CD14-positive monocyte (primary cell): ENCODE results near the gene AURKB. TPM values are rescaled to one million over a fixed set of nuclear protein-coding genes. Genes with fewer than 3 reads are reported as not detected.

Experiments
- DNase-seq, 3 donors: peaks; one replicate each; pipeline ENCODE4 v3.0.0-alpha.2; 2011 to 2022
- H2AFZ ChIP-seq: 2 replicates; pipeline ENCODE4 v1.6.0; 2012; ENCODE audit warnings: mild to moderate bottlenecking, low read depth, low read length, inconsistent platforms; ENCODE audit not compliant: insufficient read depth, poor library complexity, severe bottlenecking
- H3K27ac ChIP-seq, 2 donors: 1 replicate in 1 of 2; 2 replicates in 1 of 2; pipeline ENCODE4 v1.5.1; 2012 to 2013; ENCODE audit warnings: low read length in 2 of 2, control low read depth in 1 of 2, inconsistent platforms in 1 of 2, low read depth in 1 of 2, mild to moderate bottlenecking in 1 of 2
- H3K27me3 ChIP-seq, 2 donors: one replicate each; pipeline versions ENCODE4 v1.6.0 to v1.6.1; 2011 to 2013; ENCODE audit warnings: low read length in 2 of 2; ENCODE audit not compliant: control insufficient read depth in 2 of 2, insufficient read depth in 2 of 2
- H3K36me3 ChIP-seq, 2 donors: replicated peaks in 1 of 2; 1 replicate in 1 of 2; 2 replicates in 1 of 2; pipeline versions ENCODE4 v1.5.1 to v1.6.1; 2012 to 2013; ENCODE audit warnings: low read length in 2 of 2, control low read depth in 1 of 2, inconsistent platforms in 1 of 2, mild to moderate bottlenecking in 1 of 2; ENCODE audit not compliant: insufficient read depth in 2 of 2, control insufficient read depth in 1 of 2
- H3K4me1 ChIP-seq, 2 donors: 1 replicate in 1 of 2; 2 replicates in 1 of 2; pipeline versions ENCODE4 v1.5.1 to v1.6.1; 2012 to 2013; ENCODE audit warnings: low read length in 2 of 2, control low read depth in 1 of 2, inconsistent platforms in 1 of 2, mild to moderate bottlenecking in 1 of 2, moderate library complexity in 1 of 2; ENCODE audit not compliant: insufficient read depth in 2 of 2, control insufficient read depth in 1 of 2
- H3K4me2 ChIP-seq: replicated peaks from 2 replicates; pipeline ENCODE3; 2012; ENCODE audit warnings: low read length, moderate library complexity, mild to moderate bottlenecking; ENCODE audit not compliant: poor library complexity, severe bottlenecking; ENCODE audit errors: extremely low read depth
- H3K4me3 ChIP-seq, 3 experiments: fragments of 200-600 bp in 1 of 3; sonication (generic) in 1 of 3; replicated peaks in 1 of 3; 1 replicate in 2 of 3; 2 replicates in 1 of 3; pipeline ENCODE4 v1.5.1; 2011 to 2013; ENCODE audit warnings: low read length in 3 of 3, mild to moderate bottlenecking in 3 of 3, control low read depth in 2 of 3, low read depth in 2 of 3, inconsistent platforms in 1 of 3, moderate library complexity in 1 of 3
- H3K79me2 ChIP-seq: 2 replicates; pipeline ENCODE4 v1.6.0; 2012; ENCODE audit warnings: mild to moderate bottlenecking, control low read depth, inconsistent platforms, low read length, moderate library complexity; ENCODE audit not compliant: insufficient read depth
- H3K9ac ChIP-seq: 2 replicates; pipeline ENCODE4 v1.6.0; 2017; ENCODE audit warnings: low read length, mild to moderate bottlenecking; ENCODE audit not compliant: insufficient read depth, poor library complexity, severe bottlenecking
- H3K9me3 ChIP-seq, 2 donors: replicated peaks in 1 of 2; 1 replicate in 1 of 2; 2 replicates in 1 of 2; pipeline versions ENCODE4 v1.5.1 to v1.6.1; 2012 to 2013; ENCODE audit warnings: low read length in 2 of 2, control low read depth in 1 of 2; ENCODE audit not compliant: control insufficient read depth in 1 of 2, insufficient read depth in 1 of 2
- H4K20me1 ChIP-seq: 2 replicates; pipeline ENCODE4 v1.6.0; 2012; ENCODE audit warnings: mild to moderate bottlenecking, low read length, control low read depth, moderate library complexity; ENCODE audit not compliant: insufficient read depth
- H3K27ac Mint-ChIP-seq, 7 donors: one replicate each; pipeline ENCODE4 v1.8.0; 2020; ENCODE audit warnings: mild to moderate bottlenecking in 7 of 7, mixed read lengths in 7 of 7, moderate library complexity in 6 of 7, inconsistent platforms in 2 of 7
- H3K27me3 Mint-ChIP-seq, 3 donors: one replicate each; pipeline ENCODE4 v1.8.0; 2021 to 2022; ENCODE audit warnings: low read depth in 3 of 3, mild to moderate bottlenecking in 3 of 3, mixed read lengths in 3 of 3, moderate library complexity in 3 of 3, inconsistent platforms in 1 of 3
- H3K36me3 Mint-ChIP-seq, 2 donors: one replicate each; pipeline ENCODE4 v1.8.0; 2020; ENCODE audit warnings: mixed read lengths in 2 of 2, inconsistent platforms in 1 of 2, mild to moderate bottlenecking in 1 of 2
- H3K4me1 Mint-ChIP-seq: one replicate; pipeline ENCODE4 v1.8.0; 2020; ENCODE audit warnings: mild to moderate bottlenecking, mixed read lengths
- H3K4me3 Mint-ChIP-seq, 2 donors: one replicate each; pipeline ENCODE4 v1.8.0; 2020; ENCODE audit warnings: mild to moderate bottlenecking in 2 of 2, mixed read lengths in 2 of 2, moderate library complexity in 1 of 2
- H3K9me3 Mint-ChIP-seq, 7 donors: one replicate each; pipeline ENCODE4 v1.8.0; 2020 to 2022; ENCODE audit warnings: mixed read lengths in 7 of 7, mild to moderate bottlenecking in 6 of 7, moderate library complexity in 6 of 7, inconsistent platforms in 2 of 7
- WGBS: methylation state at CpG from one replicate; pipeline ENCODE4 v1.1.5; 2013; ENCODE audit warnings: missing lambda C conversion rate; ENCODE audit not compliant: insufficient coverage; 5-methylcytosine and 5-hydroxymethylcytosine counted together
- intact Hi-C, 2 donors: fragments of 100-400 bp; cut with micrococcal nuclease; formaldehyde crosslinking; loops; one replicate each; pipeline versions ENCODE4 v1.15.0 to v1.15.1; 2023
- polyA plus RNA-seq, 3 donors: library from polyadenylated mRNA; depleted of rRNA in 1 of 3; unstranded in 2 of 3; stranded (reverse) in 1 of 3; fragments of 300-500 nt in 2 of 3; fragments of >200 nt in 1 of 3; fragmentation: Illumina TruSeq in 2 of 3; gene quantifications; 1 replicate in 2 of 3; 2 replicates in 1 of 3; pipeline ENCODE4 v1.2.3, GENCODE V29; 2012 to 2021
- TF ChIP-seq, protein P1 (sequence below): fragments of 200-600 bp; IDR thresholded peaks from one replicate; pipeline ENCODE4 v1.8.0; 2022; ENCODE audit warnings: antibody characterized with exemption, mild to moderate bottlenecking

Gene AURKB
- polyA plus RNA-seq, 3 donors: 0.38 to 4.2 (median 0.79) TPM

DNA sequence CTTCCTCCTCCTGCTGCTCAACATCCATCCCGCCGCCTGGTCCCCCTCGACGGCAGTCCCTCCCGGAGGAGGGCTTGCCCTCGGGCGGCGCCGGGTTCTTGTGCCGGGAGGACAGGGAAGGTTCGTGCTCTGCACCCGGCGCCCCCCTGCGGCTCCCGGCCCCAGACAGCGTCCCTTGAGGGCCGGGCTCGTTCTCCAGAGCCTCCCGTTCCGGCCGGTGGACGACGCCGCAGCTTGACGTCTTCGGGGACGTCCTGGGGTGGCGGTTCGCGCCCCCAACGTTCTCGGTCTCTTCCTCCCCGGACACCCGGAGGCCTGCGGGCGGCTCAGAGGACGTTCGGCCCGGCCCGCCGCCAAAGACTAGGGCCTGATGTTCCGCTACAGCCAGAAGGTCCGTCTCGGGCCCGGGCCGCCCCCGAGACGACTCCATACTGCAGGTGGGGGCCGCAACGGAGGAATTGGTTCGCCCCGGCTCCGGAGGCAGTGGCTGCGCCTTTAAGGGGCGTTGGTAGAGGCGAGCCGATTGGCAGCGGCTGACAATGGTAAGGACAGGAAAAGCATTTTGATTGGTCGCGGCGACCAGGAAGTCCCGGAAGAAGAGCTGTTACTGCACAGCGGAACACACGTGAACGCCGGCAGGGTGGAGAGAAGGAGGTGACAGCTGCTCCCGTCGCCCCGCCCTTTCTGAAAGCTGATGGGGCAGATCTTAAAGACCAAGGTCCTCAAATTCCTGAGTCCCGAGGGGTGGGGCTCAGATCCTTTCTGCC, 20.5 kb downstream of the AURKB start, which contains the start of gene BORCS6:
BORCS6 (minus strand) TSS at position 470 of the 767 bp plus-strand sequence; CDS start at position 430, 40 bp downstream.
- peak within 1 kb of the TSS; percentile 85 for H2AFZ ChIP-seq

More for the DNA sequence above, 20.5 kb downstream of the AURKB start, which contains the start of gene BORCS6:
- Histone ChIP-seq H3K4me1 (peaks cover 65 to 73% of the 10 kb centered on the region in 2 donors), H3K9me3 (no peaks in the 10 kb centered on the region), H3K27me3 (no peaks in the 10 kb centered on the region), H3K36me3 (no peaks in the 10 kb centered on the region), H4K20me1 (peaks cover 28% of the 10 kb centered on the region), H3K79me2 (peaks cover 23% of the 10 kb centered on the region), H3K4me2 (peak within 1 kb of the TSS; percentile 96), H3K27ac (peak within 1 kb of the TSS; percentile 78 to 89), H3K9ac (peak within 1 kb of the TSS; percentile 79), H3K4me3 (peak within 1 kb of the TSS; percentile 82 to 90 (median 87))
- DNase-seq: peak; percentile 96 to 98 (median 98)
- WGBS: under 1% methylated on average over 66 of the region's 70 CpGs
- intact Hi-C loops: loop anchor here (2.0 to 10.0 kb wide), 4 partner anchors 33 to 68 kb away; partner anchors contain the start of genes CTC1 (in 1 of the 2), HES7 (in 1 of the 2), PER1 (in 1 of the 2) and PFAS (in 1 of the 2)
- Mint-ChIP-seq H3K4me1 (peaks cover 9% of the 10 kb centered on the region), H3K27me3 (peaks cover 0 to 5% (median under 1%) of the 10 kb centered on the region in 3 donors), H3K9me3 (peaks cover 0 to under 1% (median 0%) of the 10 kb centered on the region in 7 donors), H3K27ac (peak within 1 kb of the TSS in 6 of 7 donors; percentile 88 to 94 (median 92)), H3K36me3 (no peaks in the 10 kb centered on the region), H3K4me3 (no peak within 1 kb of the TSS)
- TF ChIP-seq, protein P1, sequence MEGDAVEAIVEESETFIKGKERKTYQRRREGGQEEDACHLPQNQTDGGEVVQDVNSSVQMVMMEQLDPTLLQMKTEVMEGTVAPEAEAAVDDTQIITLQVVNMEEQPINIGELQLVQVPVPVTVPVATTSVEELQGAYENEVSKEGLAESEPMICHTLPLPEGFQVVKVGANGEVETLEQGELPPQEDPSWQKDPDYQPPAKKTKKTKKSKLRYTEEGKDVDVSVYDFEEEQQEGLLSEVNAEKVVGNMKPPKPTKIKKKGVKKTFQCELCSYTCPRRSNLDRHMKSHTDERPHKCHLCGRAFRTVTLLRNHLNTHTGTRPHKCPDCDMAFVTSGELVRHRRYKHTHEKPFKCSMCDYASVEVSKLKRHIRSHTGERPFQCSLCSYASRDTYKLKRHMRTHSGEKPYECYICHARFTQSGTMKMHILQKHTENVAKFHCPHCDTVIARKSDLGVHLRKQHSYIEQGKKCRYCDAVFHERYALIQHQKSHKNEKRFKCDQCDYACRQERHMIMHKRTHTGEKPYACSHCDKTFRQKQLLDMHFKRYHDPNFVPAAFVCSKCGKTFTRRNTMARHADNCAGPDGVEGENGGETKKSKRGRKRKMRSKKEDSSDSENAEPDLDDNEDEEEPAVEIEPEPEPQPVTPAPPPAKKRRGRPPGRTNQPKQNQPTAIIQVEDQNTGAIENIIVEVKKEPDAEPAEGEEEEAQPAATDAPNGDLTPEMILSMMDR: no peak
